HepG2 (cell line): ENCODE results near the gene CNEP1R1. TPM values are rescaled to one million over a fixed set of nuclear protein-coding genes. Genes with fewer than 3 reads are reported as not detected.

ENCODE experiments used
- BCL3 ChIP-seq: sonication (generic); formaldehyde crosslinking; IDR thresholded peaks from 2 replicates; pipeline ENCODE4 v1.5.1; 2020; ENCODE audit warnings: mild to moderate bottlenecking, missing genetic modification reagents, moderate library complexity
- GATAD1 ChIP-seq: IDR thresholded peaks from 2 replicates; pipeline ENCODE4 v1.6.1; 2016; ENCODE audit warnings: missing genetic modification reagents, missing compliant biosample characterization
- PHF21A ChIP-seq: sonication (generic); formaldehyde crosslinking; IDR thresholded peaks from 2 replicates; pipeline ENCODE4 v1.5.0; 2020; ENCODE audit warnings: mild to moderate bottlenecking, missing genetic modification reagents
- REL ChIP-seq: sonication (generic); formaldehyde crosslinking; conservative IDR thresholded peaks from 2 replicates; pipeline ENCODE4 v1.8.0; 2022; ENCODE audit warnings: mild to moderate bottlenecking, missing genetic modification reagents, moderate library complexity
- RELA ChIP-seq: sonication (generic); formaldehyde crosslinking; IDR thresholded peaks from 2 replicates; pipeline ENCODE4 v1.4.0; 2020; ENCODE audit warnings: missing genetic modification reagents
- SP140L ChIP-seq: sonication (generic); formaldehyde crosslinking; IDR thresholded peaks from 2 replicates; pipeline ENCODE4 v1.4.0; 2020; ENCODE audit warnings: missing genetic modification reagents, borderline replicate concordance
- STAG1 ChIP-seq: sonication (generic); formaldehyde crosslinking; IDR thresholded peaks from 2 replicates; pipeline ENCODE4 v1.4.0; 2020; ENCODE audit warnings: missing genetic modification reagents
- TEF ChIP-seq: sonication (generic); formaldehyde crosslinking; IDR thresholded peaks from 2 replicates; pipeline ENCODE4 v1.5.0; 2020; ENCODE audit warnings: missing genetic modification reagents
- ZBTB46 ChIP-seq: sonication (generic); formaldehyde crosslinking; IDR thresholded peaks from 2 replicates; pipeline ENCODE4 v1.4.0; 2020; ENCODE audit warnings: mild to moderate bottlenecking, missing genetic modification reagents, borderline replicate concordance
- ZKSCAN5 ChIP-seq: sonication (generic); formaldehyde crosslinking; IDR thresholded peaks from 2 replicates; pipeline ENCODE4 v1.5.1; 2020; ENCODE audit warnings: mild to moderate bottlenecking, missing genetic modification reagents
- ZNF230 ChIP-seq: sonication (generic); formaldehyde crosslinking; IDR thresholded peaks from 2 replicates; pipeline ENCODE4 v1.4.0; 2020; ENCODE audit warnings: mild to moderate bottlenecking, missing genetic modification reagents
- ZNF337 ChIP-seq: sonication (generic); formaldehyde crosslinking; IDR thresholded peaks from 2 replicates; pipeline ENCODE4 v1.5.1; 2020; ENCODE audit warnings: missing genetic modification reagents, low read depth, mild to moderate bottlenecking, borderline replicate concordance
- ZNF614 ChIP-seq: IDR thresholded peaks from 2 replicates; pipeline ENCODE4 v1.6.1; 2018; ENCODE audit warnings: missing biosample characterization, missing genetic modification reagents, inconsistent platforms, borderline replicate concordance
- ZNF691 ChIP-seq: sonication (generic); formaldehyde crosslinking; IDR thresholded peaks from 2 replicates; pipeline ENCODE4 v1.4.0; 2020; ENCODE audit warnings: missing genetic modification reagents, low read depth, mild to moderate bottlenecking, borderline replicate concordance
- ZNF770 ChIP-seq: sonication (generic); formaldehyde crosslinking; IDR thresholded peaks from 2 replicates; pipeline ENCODE4 v1.5.0; 2020; ENCODE audit warnings: mild to moderate bottlenecking, missing genetic modification reagents
- ZNF773 ChIP-seq: sonication (generic); formaldehyde crosslinking; IDR thresholded peaks from 2 replicates; pipeline ENCODE4 v1.4.0; 2020; ENCODE audit warnings: missing genetic modification reagents, borderline replicate concordance
- ZSCAN20 ChIP-seq: sonication (generic); formaldehyde crosslinking; IDR thresholded peaks from 2 replicates; pipeline ENCODE4 v1.4.0; 2020; ENCODE audit warnings: missing genetic modification reagents, mild to moderate bottlenecking, borderline replicate concordance
- ZSCAN25 ChIP-seq: sonication (generic); formaldehyde crosslinking; IDR thresholded peaks from 2 replicates; pipeline ENCODE4 v1.8.0; 2022; ENCODE audit warnings: mild to moderate bottlenecking, missing genetic modification reagents
- polyA plus RNA-seq, 8 experiments: library from polyadenylated mRNA; depleted of rRNA in 3 of 8; stranded (reverse) in 7 of 8; unstranded in 1 of 8; fragments of >200 nt; fragmentation: Illumina TruSeq in 4 of 8; extraction: Trizol in 4 of 8; gene quantifications; 2 replicates each; pipeline versions ENCODE4 v1.2.1 to v1.2.3, GENCODE V29; 2011 to 2016; ENCODE audit warnings: low read depth in 4 of 8, missing spikeins in 1 of 8, mixed read lengths in 1 of 8; ENCODE audit not compliant: insufficient read depth in 1 of 8
- total RNA-seq, 5 experiments: library from RNA; depleted of rRNA; stranded (reverse); fragments of >200 nt; fragmentation: Illumina TruSeq; extraction: Trizol; gene quantifications; 2 replicates each; pipeline ENCODE4 v1.2.3, GENCODE V29; 2016; ENCODE audit warnings: low read depth in 1 of 5
- TF ChIP-seq, protein P1 (sequence below): sonication (generic); formaldehyde crosslinking; conservative IDR thresholded peaks from 2 replicates; pipeline ENCODE4 v1.8.0; 2022; ENCODE audit warnings: low read depth, missing genetic modification reagents

The CNEP1R1 gene
- total and polyA plus RNA-seq, 2 of the 13 experiments (the other 11 are each of a cell fraction or from before 2014, with no cell fraction given): 23.6 to 26.8 TPM

DNA sequence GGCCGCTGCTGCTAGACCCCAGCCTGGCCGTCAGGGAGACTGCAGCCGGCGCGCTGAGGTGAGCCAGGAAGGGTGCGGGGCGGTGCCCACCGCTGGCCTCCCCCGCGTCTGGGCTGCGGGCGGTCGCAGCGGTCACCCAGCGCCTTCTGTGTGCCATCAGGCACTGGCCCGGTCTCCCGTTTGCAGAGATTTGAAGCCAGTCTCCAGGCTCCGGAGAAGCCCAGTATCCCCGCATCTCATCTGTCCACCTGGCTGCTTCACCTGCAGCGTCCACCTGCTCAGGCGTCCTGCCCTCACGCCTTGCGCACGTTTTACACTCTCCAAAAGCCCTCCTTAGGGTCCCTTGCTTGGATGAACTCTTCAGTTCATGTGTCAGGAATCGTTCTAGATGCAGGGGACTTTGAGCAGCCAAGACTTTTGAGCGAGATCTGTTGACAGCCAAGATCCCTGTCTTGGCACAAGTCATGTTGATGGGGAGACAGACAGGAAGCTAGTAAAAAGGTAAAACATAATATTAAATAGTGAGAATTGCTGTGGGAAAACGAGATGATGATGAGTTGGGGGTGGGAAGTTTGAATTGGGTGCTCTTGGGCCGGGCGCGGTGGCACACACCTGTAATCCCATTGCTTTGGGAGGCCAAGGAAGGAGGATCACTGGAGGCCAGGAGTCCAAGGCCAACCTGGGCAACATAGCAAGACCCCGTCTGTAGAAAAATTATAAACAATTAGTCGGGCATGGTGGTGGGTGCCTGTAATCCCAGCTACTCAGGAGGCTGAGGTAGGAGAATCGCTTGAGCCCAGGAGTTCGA lies 41.7 kb downstream of the CNEP1R1 start (continued):
- TF ChIP-seq ZNF770 (CRISPR knock-in tag): peak; percentile 96
- 0 out of 2 replicates have a peak, but pooled peaks have one; percentile 79 for TF ChIP-seq ZNF691 (CRISPR knock-in tag)
- no peak for TF ChIP-seq REL
- TF ChIP-seq TEF (CRISPR knock-in tag): 0 out of 2 replicates have a peak, but pooled peaks have one; percentile 12
- TF ChIP-seq ZNF614 (CRISPR knock-in tag): 0 out of 2 replicates have a peak, but pooled peaks have one; percentile 9
- peak; percentile 89; the same call in 1 of the 2 replicates for TF ChIP-seq ZSCAN25
- 0 out of 2 replicates have a peak, but pooled peaks have one; percentile 6 for TF ChIP-seq ZNF337 (CRISPR knock-in tag)
- TF ChIP-seq ZNF773 (CRISPR knock-in tag): peak; percentile 13; the same call in 1 of the 2 replicates
- TF ChIP-seq, protein P1, sequence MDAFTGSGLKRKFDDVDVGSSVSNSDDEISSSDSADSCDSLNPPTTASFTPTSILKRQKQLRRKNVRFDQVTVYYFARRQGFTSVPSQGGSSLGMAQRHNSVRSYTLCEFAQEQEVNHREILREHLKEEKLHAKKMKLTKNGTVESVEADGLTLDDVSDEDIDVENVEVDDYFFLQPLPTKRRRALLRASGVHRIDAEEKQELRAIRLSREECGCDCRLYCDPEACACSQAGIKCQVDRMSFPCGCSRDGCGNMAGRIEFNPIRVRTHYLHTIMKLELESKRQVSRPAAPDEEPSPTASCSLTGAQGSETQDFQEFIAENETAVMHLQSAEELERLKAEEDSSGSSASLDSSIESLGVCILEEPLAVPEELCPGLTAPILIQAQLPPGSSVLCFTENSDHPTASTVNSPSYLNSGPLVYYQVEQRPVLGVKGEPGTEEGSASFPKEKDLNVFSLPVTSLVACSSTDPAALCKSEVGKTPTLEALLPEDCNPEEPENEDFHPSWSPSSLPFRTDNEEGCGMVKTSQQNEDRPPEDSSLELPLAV (CRISPR knock-in tag): 0 out of 2 replicates have a peak, but pooled peaks have one; percentile 30
- peak; percentile 23; the same call in 1 of the 2 replicates for TF ChIP-seq STAG1
- no peak for TF ChIP-seq SP140L
- TF ChIP-seq BCL3 (CRISPR knock-in tag): peak; percentile 12; the same call in 1 of the 2 replicates
- TF ChIP-seq GATAD1 (CRISPR knock-in tag): no peak
- peak; percentile 90 for TF ChIP-seq ZSCAN20 (CRISPR knock-in tag)
- TF ChIP-seq ZNF230: 0 out of 2 replicates have a peak, but pooled peaks have one; percentile 64
- peak; percentile 22; the same call in 1 of the 2 replicates for TF ChIP-seq RELA (CRISPR knock-in tag)
- 0 out of 2 replicates have a peak, but pooled peaks have one; percentile 16 for TF ChIP-seq PHF21A (CRISPR knock-in tag)
- TF ChIP-seq ZBTB46 (CRISPR knock-in tag): 0 out of 2 replicates have a peak, but pooled peaks have one; percentile 19
- 0 out of 2 replicates have a peak, but pooled peaks have one; percentile 27 for TF ChIP-seq ZKSCAN5 (CRISPR knock-in tag)
